Hematopoietic multipotent progenitor cell treated with erythropoietin and hydrocortisone succinate and interleukin-3 and kit ligand, for 8 days (in vitro differentiated cells): ENCODE data around the gene DDX19B.
"Not testable (repeated sequence)": the region's sequence is repeated elsewhere in the genome, so short reads cannot be mapped to it uniquely, and the experiment has no call there.

Source experiments
- DNase-seq: peaks from one replicate; pipeline ENCODE4 v3.0.0-alpha.2; 2015

DDX19B gene

DNA sequence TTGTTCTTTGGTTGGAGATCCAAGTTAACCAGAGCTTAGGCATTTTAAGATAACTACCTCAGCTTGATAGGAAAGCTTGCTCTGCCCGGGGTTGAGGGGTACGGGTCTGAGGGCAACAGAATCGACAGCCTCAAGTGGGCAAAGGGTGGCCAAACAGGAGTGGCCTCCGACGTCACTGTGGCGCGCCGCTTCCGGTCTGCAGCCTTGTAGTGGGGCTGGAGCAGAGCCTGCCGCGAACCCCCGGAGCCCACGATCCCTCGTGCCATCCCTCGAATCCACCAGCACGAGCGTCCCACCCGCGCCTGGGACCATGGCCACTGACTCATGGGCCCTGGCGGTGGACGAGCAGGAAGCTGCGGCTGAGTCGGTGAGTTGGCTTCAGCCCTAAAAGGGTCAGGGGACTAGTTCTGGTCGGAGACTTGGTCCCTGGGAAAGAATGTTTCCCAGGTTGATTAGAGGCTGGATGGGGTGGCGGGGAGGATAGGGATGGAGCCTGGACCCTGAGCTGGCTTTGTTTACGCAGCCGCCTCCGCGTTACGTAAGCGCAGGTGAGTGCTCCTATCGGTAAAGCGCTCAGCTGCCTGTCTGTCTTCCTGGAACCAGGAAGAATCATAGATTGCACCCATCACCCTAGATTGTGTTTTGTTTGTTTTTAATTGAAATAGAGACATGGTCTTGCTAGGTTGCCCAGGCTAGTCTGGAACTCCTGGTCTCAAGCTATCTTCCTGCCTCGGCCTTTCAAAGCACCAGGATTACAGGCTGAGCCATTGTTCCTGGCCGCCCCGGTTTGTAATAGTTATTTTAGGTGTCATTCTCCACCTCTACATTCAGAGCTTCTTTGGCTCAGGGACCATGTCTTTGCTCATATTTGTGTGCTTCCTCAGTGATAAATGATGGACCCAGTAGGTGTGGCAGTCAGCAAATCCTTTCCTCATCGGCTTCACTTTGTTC is at the start of gene DDX19B:
Gene DDX19B (plus strand): TSS at position 199 of the 951 bp plus-strand sequence. CDS start 112 bp downstream, at position 311.
- DNase-seq = peak; percentile 75

DNA sequence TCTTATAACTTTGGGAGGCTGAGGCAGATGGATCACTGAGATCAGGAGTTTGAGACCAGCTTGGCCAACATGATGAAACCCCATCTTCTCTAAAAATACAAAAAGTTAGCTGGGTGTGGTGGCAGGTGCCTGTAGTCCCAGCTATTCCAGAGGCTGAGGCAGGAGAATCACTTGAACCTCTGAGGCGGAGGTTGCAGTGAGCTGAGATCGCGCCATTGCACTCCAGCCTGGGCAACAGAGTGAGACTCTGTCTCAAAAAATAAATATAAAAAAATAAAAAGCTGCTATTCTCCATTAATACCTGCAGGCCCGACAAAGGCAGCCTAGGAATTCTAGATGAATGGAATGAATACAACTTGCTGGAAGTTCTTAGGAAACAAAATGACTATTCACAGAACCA is 49.3 kb upstream of the DDX19B start:
- DNase-seq = not testable (repeated sequence)

DNA sequence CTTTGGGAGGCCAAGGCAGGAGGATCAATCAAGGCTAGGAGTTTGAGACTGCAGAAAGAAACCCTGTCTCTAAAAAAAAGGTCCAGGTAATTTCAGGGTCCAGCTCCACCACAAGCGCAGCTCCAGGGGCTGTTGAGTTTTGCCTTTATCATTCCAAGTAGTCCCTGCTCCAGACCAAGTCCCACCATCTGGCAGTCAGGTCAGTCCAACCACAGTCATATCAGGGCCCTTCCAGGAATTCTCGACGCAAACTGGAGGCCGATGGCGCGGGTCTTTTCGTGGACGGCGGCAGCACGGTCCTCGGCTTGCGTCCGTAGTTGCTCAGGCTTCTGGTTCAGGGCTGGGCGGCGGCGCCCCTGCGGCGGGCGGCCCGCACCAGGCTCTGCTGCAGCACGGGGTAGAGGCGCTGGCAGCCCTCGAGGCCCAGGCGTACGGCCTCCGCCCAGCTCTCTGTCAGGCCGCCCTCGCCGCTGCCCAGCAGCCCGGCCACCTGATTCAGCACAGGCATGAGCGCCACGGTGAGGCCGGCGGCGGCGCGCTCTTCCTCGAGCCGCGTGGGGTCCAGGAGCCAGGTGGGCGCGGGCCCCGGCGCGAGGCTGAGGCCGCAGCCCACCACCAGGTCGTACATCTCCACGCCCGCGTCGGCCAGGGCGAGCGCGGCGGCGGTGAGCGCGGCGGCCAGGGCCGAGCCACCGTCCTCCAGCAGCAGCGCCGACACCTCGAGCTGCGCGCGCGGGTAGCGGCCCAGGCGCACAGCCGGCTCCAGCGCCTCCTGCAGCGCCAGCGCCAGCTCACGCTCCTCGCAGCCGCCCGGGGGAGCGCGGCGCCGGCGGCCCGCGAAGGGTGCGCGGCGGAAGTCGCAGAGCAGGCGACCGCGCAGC is 48.0 kb upstream of the DDX19B start:
- peak; percentile 51 for DNase-seq

DNA sequence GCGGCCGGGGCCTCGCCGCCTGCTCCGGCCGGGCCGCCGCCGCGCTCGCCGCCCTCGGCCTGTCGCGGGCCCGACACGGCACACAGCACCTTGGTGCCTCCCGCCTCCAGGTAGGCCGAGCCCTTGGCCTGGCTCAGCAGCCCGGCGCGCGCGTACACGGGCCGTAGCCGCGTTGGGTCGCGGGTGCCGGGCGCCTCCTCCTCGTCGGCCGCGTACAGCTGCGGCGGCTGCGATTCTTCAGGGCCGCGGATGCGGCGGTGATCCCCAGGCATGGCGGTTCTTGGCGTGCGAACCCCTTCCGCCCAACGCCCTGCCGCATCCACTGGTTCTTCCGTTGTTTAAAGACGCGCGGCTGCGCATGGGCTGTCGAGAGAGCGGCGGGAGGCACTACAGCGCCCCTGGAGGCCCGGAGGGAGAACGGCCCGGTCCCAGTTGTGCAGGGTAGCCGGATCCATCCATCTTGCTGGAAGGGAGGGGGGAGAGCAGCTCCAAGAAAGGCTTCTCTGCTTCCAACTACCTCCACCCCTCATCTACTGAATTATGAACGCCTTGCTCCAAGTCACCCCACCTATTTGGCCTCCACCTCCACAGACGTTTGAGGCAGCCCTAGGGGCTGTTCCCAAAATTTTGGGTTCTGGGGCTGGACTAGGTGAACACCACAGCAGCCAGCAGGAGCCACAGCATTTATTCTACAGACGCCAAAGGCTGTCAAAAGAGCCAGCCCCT is 47.2 kb upstream of the DDX19B start, which contains the start of gene EXOSC6:
Gene EXOSC6 (minus strand): TSS at position 312 of the 726 bp plus-strand sequence. CDS start 40 bp downstream, at position 272.
- peak; percentile 94 for DNase-seq

DNA sequence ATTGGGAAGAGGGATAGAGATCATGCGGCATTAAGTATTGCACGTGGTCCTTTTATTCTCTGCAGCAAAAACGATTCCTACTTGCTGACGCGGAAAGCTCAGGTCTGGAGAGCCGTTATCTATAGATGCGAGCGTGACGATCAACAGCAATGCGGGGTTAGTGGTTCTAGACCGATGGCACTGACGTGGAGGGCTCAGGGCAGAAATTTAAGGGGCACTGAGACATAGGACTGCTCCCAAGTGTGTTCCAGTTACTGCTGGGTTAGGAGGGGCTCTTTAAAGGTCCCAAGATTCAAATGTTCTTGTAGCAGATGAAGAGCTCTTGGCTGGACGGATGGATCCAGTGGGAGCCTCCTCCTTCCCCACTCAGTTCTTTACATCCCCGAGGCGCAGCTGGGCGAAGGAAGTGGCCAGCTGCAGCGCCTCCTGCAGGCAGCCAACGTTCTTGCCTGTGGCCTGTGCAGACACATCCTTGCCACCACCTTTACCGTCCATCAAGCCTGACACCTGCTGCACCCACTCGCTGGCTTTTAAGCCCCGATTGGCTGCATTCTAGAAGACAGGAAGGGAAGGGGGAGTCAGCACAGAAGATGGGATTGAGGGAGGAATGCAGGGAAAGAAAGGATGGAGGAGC is 46.5 kb upstream of the DDX19B start:
- peak; percentile 22 for DNase-seq

DNA sequence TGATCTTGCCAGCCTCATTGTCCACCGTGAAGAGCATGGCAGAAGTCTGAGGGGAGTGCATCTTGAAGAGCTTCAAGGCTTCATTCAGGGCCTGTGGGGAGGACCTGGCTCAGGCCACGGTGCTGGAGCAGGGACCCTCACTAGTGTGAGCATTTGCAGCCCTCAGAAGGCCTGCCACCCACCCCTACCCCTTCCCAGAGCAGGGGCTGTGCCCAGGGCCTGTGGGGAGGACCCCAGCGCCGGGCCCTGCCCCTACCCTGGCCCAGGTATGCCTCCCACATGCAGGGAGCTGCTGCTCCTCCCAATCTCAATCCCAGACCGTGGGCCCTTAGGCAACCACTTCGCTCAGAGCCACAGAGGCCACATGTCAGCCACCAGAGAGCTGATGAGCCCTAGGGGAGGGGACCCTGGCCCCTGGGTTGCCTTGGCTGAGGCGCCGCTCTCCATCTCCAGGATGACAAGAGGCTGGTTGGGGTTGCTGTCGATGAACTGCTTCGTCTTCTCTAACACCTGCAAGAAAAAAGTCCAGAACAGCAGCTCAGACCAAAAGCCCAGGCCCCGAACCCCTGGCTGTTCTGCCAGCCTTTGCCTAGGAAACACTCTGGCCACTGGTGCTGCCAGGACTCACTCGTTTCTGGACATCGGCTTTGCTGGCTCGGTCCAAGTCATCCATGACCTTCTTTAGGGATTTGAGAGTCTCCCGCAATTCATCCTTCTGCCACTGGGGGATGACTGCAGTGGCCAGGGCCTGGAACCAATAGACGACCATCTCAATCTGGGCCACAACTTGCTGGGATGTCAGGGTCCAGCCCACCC is 45.5 kb upstream of the DDX19B start:
- DNase-seq = peak; percentile 51

DNA sequence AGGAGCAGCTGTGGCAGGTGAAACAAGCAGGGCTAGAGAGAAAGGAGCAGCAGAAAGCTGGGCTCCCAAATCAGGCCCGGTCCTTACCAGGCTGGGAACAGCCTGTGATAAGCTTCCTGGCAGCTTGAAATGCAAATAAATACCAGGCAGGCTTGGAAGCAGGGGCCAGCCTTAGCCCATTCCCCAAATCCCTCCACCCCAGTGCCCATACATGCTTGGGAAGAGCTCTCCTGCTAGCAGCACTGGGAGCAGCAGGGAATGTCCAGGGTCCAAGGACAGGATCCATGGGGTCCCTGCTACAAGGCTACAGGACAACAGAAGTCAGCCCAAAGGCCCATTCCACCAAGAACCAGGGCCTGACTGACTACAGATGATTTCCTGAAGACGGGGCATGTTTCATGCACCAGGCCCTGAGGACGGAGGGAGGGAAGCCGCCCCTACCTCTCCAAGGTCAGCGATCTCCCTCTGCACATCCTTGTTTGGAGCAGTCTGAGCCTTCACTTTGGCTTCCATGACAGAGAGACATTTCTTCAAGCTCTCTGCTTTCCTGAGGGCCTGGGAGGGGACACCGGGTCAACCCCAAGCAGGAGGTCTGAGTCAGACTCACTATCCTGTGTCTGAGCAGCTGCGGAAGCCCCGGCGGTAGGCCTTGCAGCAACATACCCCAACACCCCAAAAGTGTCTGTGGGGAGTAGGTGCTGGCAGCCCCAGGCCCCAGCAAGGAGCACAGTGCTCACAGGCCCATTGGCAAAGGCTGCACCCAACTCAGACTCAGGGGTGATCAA is 44.6 kb upstream of the DDX19B start:
- no peak for DNase-seq

DNA sequence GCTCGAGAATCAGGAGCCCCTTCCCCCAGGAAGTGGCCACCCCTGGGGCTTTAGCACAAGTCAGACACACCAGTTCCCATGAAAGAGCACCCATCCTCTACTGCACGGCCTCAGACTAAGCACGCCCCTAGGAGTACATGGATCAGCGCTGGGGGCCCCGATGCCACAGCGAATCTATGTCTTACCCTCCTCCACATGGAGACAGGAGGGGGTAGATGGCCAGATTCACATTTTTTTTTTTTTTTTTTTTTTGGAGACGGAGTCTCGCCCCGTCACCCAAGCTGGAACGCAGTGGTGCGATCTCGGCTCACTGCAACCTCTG is 44.1 kb upstream of the DDX19B start:
- DNase-seq = no peak

DNA sequence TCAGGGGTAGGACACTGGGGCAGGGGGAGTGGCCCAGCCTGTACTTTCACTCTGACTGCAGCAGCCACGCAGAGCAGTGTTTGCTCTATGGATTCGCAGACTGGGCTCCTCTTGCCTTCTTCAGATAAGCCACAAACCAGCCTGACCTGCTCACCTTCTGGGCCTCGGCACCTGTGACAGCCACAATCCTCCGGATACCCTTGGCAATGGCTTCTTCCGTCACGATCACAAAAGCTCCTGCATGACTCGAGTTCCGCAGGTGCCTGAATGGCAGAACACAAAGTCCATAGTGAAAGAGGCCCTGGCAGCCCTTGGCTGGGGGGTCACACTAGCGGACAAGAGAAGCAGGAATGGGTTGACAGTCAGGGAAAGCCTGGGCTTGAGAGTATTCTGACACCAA is 43.4 kb upstream of the DDX19B start:
- no peak for DNase-seq

DNA sequence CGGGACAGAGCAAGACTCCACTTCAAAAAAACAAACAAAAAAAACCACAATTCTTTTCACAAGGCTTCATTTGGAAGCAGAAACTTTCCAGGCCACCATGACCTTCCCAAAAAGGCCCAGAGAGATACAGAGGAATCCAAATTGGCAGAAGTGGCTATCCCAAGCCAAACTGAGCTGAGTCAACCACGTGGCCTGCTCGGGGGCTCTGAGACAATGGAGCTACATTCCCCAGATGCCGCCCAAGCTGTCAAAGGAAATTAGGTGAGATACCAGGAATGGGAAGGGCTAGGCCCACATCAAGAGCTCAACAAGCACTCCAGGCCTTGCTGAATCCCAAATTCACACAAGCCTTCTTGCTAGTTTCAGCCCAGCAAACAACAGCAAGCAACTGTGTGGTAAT is 41.6 kb upstream of the DDX19B start:
- no peak for DNase-seq

DNA sequence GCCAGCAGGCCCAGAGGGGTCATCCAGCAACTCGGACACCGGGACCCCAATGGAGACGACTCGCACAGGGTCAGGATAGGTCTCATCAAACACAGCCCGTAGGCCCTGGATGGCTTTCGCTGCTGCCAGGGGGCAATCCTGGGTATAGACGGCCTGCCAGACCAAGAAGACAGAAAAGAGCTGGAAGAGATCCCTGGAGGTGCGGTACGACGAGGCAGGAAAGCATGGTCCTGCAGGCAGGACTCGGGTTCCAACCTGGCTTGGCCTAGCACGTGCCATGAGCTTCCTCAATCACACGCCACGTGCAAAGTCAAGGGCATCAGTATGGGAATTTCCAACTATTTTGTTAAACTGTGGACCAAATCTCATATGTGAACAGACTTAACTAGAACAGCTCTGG is 40.9 kb upstream of the DDX19B start:
- no peak for DNase-seq

DNA sequence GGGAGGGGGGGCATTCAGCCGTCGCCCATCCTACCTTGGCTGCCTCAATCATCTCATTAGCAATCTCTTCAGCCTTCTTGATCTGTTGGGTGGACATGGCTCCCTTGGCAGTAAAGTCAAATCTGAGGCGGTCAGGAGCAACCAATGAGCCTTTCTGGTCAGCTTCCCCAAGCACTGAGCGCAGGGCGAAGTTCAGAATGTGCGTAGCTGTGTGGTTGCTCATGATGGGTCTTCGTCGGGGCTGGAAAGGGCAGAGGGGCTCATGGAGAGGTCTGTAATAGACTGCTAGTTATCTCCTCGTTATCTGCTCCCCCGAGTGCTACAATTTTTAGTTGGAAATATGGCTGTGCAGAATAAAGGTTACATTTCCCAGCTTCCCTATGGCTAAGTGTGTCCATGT is 40.0 kb upstream of the DDX19B start:
- DNase-seq = no peak

DNA sequence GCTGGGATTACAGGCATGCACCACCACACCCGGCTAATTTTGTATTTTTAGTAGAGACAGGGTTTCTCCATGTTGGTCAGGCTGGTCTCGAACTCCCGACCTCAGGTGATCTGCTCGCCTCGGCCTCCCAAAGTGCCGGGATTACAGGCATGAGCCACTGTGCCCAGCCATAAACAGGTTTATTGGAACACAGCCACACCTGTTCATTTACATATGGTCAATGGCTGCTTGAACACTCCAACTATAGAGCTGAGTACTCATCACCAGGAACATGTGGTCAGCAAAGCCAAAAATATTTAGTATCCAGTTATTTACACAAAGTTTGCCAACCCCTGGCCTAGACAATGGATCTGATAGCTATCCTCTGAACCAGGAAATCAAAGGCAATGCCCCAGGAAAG is 39.1 kb upstream of the DDX19B start:
- DNase-seq = not testable (repeated sequence)

DNA sequence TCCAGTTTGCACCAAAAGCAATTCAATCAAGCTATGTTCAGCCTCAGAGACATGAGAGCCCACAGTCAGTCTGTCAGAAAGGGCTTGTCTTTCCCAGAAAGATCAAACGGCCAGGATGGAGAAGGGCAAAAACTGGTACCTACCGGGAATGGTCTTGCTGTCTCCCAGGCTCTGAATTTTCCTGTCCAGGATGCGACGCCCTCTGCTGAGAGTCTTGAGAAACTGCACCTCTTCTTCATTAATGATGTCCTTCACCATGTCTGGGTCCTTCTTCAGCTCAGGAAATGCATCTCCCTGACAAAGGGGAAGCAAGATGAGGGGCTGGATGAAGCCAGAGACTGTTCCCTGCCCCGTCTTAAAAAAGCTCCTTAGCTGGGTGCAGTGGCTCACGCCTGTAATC is 31.5 kb upstream of the DDX19B start:
- peak; percentile 68 for DNase-seq

DNA sequence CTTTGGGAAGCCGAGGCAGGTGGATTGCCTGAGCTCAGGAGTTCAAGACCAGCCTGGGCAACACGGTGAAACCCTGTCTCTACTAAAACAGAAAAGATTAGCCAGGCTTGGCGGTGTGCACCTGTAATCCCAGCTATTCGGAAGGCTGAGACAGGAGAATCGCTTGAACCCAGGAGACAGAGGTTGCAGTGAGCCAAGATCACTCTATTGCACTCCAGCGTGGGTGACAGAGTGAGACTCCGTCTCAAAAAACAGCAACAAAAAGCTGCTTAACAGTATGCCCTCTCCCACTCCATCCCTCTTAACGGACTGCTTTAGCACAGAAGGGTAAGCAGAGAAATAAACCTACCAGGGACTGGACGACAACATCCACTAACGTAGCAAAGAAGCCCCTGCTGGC is 31.1 kb upstream of the DDX19B start:
- not testable (repeated sequence) for DNase-seq

DNA sequence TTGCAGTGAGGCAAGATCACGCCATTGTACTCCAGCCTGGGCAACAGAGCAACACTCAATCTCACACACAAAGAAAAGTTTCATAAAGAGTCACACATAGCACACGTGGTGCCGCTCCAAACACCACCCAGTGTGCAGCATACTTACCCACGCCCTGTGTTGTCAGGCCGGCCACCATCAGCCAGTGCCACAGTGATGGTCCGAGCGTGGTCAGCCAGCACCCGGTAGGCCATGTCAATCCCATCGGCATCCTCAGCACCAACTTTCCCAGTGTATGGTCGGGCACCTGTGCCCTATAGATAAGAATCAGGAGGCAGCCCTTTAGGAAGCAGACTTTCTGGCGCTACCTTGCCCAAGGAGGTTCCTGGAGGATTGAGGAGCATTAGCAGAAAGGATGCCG is 29.5 kb upstream of the DDX19B start:
- DNase-seq = no peak

DNA sequence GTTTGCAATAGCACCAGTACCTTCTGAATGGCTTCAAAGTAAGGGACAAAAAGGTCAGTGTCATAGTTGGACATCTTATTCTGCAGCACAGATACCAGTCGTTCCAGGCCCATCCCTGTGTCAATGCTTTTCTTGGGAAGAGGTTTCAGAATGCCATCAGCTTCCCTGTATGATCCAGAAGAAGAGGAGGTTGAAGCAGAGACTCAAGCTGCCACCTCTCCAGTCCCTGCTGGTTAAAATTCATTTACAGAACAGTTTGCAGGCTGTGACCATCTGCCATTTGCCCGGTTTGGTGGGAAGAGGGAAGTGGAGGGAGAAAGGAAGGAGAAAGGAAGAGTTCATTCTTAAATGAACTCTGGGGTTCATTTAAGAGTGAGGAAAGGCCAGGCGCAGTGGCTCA is 28.8 kb upstream of the DDX19B start:
- no peak for DNase-seq

DNA sequence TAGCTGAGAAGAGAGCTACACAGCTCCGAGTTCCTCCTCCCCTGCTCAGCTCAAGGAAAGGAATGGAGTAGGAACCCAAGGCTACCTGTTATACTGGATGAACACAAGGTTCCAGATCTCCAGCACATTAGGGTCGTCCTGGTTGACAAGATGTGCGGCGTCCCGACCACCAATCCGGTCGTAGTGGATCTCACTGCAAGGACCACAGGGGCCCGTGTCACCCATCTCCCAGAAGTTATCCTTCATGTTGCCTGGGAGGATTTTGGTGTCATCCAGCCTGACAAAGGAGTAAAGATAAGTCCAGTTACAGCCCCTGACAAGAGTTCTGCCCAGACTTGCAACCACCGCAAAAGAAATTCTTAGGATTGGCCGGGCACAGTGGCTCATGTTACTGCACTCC is 27.3 kb upstream of the DDX19B start:
- no peak for DNase-seq

DNA sequence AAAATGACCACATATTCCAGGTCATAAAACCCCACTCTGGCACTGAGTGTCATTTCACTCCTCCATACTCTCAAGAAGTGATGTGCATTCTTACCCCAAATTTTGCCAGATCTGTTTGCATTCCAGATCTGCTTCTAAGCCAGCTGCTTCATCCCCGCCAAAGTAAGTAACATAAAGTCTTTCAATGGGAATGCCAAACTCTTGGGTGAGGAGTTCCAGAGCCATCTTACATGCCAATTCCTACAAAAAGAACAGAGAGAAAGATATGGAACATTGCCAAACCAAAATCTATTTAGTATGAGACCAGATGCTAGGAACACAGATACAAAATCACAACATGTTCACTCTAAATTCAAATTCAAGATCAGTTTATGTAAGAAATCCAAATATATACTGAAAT is 22.6 kb upstream of the DDX19B start:
- DNase-seq = no peak

DNA sequence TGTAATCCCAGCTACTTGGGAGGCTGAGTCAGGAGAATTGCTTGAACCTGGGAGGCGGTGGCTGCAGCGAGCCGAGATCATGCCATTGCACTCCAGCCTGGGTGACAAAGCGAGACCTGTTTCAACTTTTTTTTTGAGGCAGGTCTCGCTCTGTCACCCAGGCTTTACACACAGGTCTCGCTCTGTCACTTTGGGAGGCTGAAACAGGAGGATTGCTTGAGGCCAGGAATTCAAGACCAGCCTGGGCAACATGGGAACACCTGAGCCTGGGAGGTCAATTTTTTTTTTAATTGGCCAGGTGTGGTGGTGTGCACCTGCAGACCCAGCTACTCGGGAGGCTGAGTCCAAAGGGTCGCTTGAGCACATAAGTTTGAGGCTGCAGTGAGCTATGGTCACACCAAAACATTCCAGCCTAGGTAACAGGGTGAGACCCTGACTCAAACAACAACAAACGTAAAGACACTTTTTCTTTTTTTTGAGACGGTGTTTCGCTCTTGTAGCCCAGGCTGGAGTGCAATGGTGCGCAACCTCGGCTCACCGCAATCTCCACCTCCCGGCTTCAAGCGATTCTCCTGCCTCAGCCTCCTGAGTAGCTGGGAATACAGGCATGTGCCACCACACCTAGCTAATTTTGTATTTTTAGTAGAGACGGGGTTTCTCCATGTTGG is 11.5 kb upstream of the DDX19B start:
- DNase-seq = not testable (repeated sequence)
